ENCODE data around the gene TEX11. TPM values are rescaled to one million over a fixed set of nuclear protein-coding genes. Genes with fewer than 3 reads are reported as not detected.

The TEX11 gene
- total RNA-seq, 2 donors from 2014 or later, result 0.75 TPM; not detected in 1

DNA sequence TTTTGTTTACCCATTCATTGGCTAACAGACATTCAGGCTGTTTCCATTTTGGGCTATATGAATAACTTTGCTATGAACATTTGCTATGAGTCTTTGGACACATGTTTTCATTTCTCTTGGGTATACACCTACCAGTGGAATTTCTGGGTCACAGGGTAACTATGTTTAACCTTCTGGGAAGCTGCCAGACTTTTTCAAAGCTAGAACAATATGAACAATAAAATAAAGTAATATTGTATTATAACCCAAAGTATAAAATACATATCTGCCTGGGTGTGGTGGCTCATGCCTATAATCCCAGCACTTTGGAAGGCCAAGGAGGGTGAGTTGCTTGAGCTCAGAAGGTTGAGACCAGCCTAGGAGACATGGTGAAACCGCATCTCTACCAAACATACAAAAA is 373.3 kb downstream of the TEX11 start:
- WGBS, 2 experiments (ENCODE audit: insufficient coverage in 1 of 2, insufficient read length in 1 of 2), result no CpG with 5 or more reads among the region's 1 CpG

DNA sequence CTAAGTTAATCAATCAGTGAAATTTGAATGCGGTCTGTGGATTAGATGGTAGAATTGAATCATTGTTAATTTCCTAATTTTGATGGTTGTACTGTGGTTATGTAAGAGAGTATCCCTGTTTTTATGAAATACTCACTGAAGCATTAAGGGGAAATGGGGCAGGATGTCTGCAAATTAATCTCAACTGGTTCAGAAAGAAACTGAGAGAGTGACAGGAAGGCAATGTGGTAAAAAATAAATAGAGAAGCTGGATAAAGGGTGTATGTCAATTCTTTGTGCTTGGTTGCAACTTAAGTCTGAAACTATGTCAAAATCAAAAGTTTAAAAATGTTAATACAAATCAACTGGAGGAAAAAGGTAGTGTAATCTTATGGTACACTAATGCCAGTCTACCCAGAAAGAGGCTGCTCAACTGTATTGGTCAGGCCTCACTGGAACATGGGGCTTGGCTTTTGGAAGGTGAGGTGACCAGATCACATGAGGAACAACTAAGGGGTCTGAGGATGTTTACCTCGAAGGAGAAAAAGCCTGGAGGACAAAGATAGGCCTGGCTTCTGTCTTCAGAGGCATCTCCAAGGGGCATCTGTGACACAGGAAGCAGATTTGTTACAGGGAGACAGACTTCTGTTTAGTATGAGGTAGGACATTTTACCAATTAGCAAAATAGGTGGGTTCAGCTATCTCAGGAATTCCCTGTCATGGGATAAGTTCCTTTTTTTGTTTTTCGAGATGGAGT is 380.7 kb downstream of the TEX11 start:
- DNase-seq, result no peak
- peaks cover 5% of the 10 kb centered on the region for H3K4me1 Mint-ChIP-seq
- no peak overlapping the region for H3K4me3 Mint-ChIP-seq
- H3K36me3 ChIP-seq (ENCODE audit: control insufficient read depth, insufficient read depth, low read length), result no peaks in the 10 kb centered on the region
- H3K27ac ChIP-seq (ENCODE audit: low read depth, low read length), result no peak overlapping the region
- no peak overlapping the region for H3K4me3 ChIP-seq (ENCODE audit: low read length)
- no peaks in the 10 kb centered on the region for H3K9me3 ChIP-seq (ENCODE audit: control insufficient read depth, low read length)
- no peaks in the 10 kb centered on the region for H3K27me3 ChIP-seq (ENCODE audit: control insufficient read depth, insufficient read depth, low read length, poor library complexity, severe bottlenecking)
- TF ChIP-seq, protein P1, sequence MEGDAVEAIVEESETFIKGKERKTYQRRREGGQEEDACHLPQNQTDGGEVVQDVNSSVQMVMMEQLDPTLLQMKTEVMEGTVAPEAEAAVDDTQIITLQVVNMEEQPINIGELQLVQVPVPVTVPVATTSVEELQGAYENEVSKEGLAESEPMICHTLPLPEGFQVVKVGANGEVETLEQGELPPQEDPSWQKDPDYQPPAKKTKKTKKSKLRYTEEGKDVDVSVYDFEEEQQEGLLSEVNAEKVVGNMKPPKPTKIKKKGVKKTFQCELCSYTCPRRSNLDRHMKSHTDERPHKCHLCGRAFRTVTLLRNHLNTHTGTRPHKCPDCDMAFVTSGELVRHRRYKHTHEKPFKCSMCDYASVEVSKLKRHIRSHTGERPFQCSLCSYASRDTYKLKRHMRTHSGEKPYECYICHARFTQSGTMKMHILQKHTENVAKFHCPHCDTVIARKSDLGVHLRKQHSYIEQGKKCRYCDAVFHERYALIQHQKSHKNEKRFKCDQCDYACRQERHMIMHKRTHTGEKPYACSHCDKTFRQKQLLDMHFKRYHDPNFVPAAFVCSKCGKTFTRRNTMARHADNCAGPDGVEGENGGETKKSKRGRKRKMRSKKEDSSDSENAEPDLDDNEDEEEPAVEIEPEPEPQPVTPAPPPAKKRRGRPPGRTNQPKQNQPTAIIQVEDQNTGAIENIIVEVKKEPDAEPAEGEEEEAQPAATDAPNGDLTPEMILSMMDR (conservative IDR thresholded peaks at IDR 0.05), result no peak
- no peaks in the 10 kb centered on the region for H3K4me1 ChIP-seq (ENCODE audit: control insufficient read depth, insufficient read depth, low read length)
- peaks cover under 1% of the 10 kb centered on the region for H3K27me3 Mint-ChIP-seq (ENCODE audit: insufficient read depth)
- H3K9ac ChIP-seq (ENCODE audit: extremely low read depth, low read length, poor library complexity, severe bottlenecking), result no peak overlapping the region
- H3K27ac Mint-ChIP-seq, result no peak overlapping the region
- peaks cover 56% of the 10 kb centered on the region for H3K9me3 Mint-ChIP-seq
- WGBS, 2 experiments (ENCODE audit: insufficient coverage in 1 of 2, insufficient read length in 1 of 2), result 90 to 96% methylated on average over 2 to 3 of the region's 3 CpGs
- H3K36me3 Mint-ChIP-seq (ENCODE audit: low read depth), result no peaks in the 10 kb centered on the region

More for the DNA sequence above, 373.3 kb downstream of the TEX11 start:
- H3K9me3 ChIP-seq (ENCODE audit: control insufficient read depth, low read length), result no peaks in the 10 kb centered on the region
- no peaks in the 10 kb centered on the region for H3K4me1 Mint-ChIP-seq
- no peaks in the 10 kb centered on the region for H3K36me3 Mint-ChIP-seq (ENCODE audit: low read depth)
- DNase-seq, result no peak
- H3K9ac ChIP-seq (ENCODE audit: extremely low read depth, low read length, poor library complexity, severe bottlenecking), result no peak overlapping the region
- no peaks in the 10 kb centered on the region for H3K27me3 Mint-ChIP-seq (ENCODE audit: insufficient read depth)
- H3K27ac ChIP-seq (ENCODE audit: low read depth, low read length), result no peak overlapping the region
- H3K36me3 ChIP-seq (ENCODE audit: control insufficient read depth, insufficient read depth, low read length), result no peaks in the 10 kb centered on the region
- TF ChIP-seq, protein P1 (conservative IDR thresholded peaks at IDR 0.05), result no peak
- H3K4me1 ChIP-seq (ENCODE audit: control insufficient read depth, insufficient read depth, low read length), result no peaks in the 10 kb centered on the region
- no peaks in the 10 kb centered on the region for H3K27me3 ChIP-seq (ENCODE audit: control insufficient read depth, insufficient read depth, low read length, poor library complexity, severe bottlenecking)
- peaks cover 47% of the 10 kb centered on the region for H3K9me3 Mint-ChIP-seq
- no peak overlapping the region for H3K4me3 Mint-ChIP-seq
- no peak overlapping the region for H3K4me3 ChIP-seq (ENCODE audit: low read length)
- H3K27ac Mint-ChIP-seq, result no peak overlapping the region

DNA sequence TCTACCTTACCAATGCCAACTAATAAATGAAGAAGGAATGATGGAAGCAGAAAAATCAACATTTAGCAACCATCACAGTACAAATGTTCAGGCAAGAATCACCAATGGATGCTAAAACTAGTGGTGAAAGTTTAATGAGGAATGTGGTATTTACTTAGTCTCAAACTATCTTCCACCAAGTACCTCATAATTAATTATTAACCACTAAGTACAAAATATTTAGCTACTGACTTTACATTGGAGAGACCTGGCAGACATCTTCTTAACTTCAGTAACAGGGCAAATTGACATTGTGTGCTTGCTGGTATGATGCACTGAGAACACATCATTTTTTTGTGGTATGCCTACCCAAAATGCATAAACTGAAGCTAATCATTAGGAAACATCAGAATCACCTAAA is 381.5 kb downstream of the TEX11 start:
- H3K9ac ChIP-seq (ENCODE audit: extremely low read depth, low read length, poor library complexity, severe bottlenecking), result no peak overlapping the region
- no peaks in the 10 kb centered on the region for H3K4me1 ChIP-seq (ENCODE audit: control insufficient read depth, insufficient read depth, low read length)
- no peaks in the 10 kb centered on the region for H3K9me3 ChIP-seq (ENCODE audit: control insufficient read depth, low read length)
- DNase-seq, result no peak
- no peaks in the 10 kb centered on the region for H3K36me3 ChIP-seq (ENCODE audit: control insufficient read depth, insufficient read depth, low read length)
- no peaks in the 10 kb centered on the region for H3K27me3 ChIP-seq (ENCODE audit: control insufficient read depth, insufficient read depth, low read length, poor library complexity, severe bottlenecking)
- Mint-ChIP-seq H3K9me3 (peaks cover 60% of the 10 kb centered on the region), H3K27ac (no peak overlapping the region), H3K4me3 (no peak overlapping the region), H3K36me3 (ENCODE audit: low read depth) (no peaks in the 10 kb centered on the region), H3K27me3 (ENCODE audit: insufficient read depth) (peaks cover 3% of the 10 kb centered on the region), H3K4me1 (peaks cover 5% of the 10 kb centered on the region)
- TF ChIP-seq, protein P1 (conservative IDR thresholded peaks at IDR 0.05), result no peak
- no peak overlapping the region for H3K4me3 ChIP-seq (ENCODE audit: low read length)
- H3K27ac ChIP-seq (ENCODE audit: low read depth, low read length), result no peak overlapping the region

All from endodermal cell (in vitro differentiated cells).